Stromal cell of bone marrow (primary cell): Measurements from ENCODE around the gene ATP2C2.

Experiments
- DNase-seq: peaks from one replicate; pipeline ENCODE4 v3.0.0-alpha.2; 2012; ENCODE audit warnings: low read depth

Gene ATP2C2

GRCh38 chr16:84498223-84498610 lies 129.9 kb downstream of the ATP2C2 start:
- no peak for DNase-seq

- no peak for DNase-seq
These were observed 130.7 kb downstream of the ATP2C2 start for GRCh38 chr16:84498859-84499620.

GRCh38 chr16:84499638-84500037 lies 131.3 kb downstream of the ATP2C2 start:
- DNase-seq, result no peak

- DNase-seq, result no peak
These were observed 132.2 kb downstream of the ATP2C2 start for GRCh38 chr16:84500531-84500930.

GRCh38 chr16:84501077-84501735 lies 132.9 kb downstream of the ATP2C2 start:
- no peak for DNase-seq

GRCh38 chr16:84502075-84502474 lies 133.7 kb downstream of the ATP2C2 start:
- DNase-seq, result no peak

GRCh38 chr16:84502581-84502980 lies 134.2 kb downstream of the ATP2C2 start:
- DNase-seq, result no peak

GRCh38 chr16:84503751-84504395 lies 135.5 kb downstream of the ATP2C2 start:
- DNase-seq, result no peak

- peak; percentile 98 for DNase-seq
These were observed 136.3 kb downstream of the ATP2C2 start, which contains the start of gene MEAK7 for GRCh38 chr16:84504420-84505248. TSS of gene MEAK7 (minus strand) at chr16:84504659. CDS start at chr16:84498086, 6,573 bp downstream.

GRCh38 chr16:84505249-84506187 lies 137.2 kb downstream of the ATP2C2 start:
- DNase-seq, result no peak

- no peak for DNase-seq
These were observed 139.0 kb downstream of the ATP2C2 start for GRCh38 chr16:84507011-84507982.

GRCh38 chr16:84508502-84508901 lies 140.2 kb downstream of the ATP2C2 start:
- DNase-seq, result no peak

- no peak for DNase-seq
These were observed 141.0 kb downstream of the ATP2C2 start for GRCh38 chr16:84509032-84509950.

- DNase-seq, result peak; percentile 69
These were observed 143.0 kb downstream of the ATP2C2 start for GRCh38 chr16:84511180-84511800.

GRCh38 chr16:84511831-84512230 lies 143.5 kb downstream of the ATP2C2 start:
- no peak for DNase-seq

GRCh38 chr16:84513123-84513522 lies 144.8 kb downstream of the ATP2C2 start:
- DNase-seq, result no peak

- DNase-seq, result no peak
These were observed 145.3 kb downstream of the ATP2C2 start for GRCh38 chr16:84513666-84514065.
